WTC11 (cell line): ENCODE data around the gene ATXN7L2. TPM values are rescaled to one million over a fixed set of nuclear protein-coding genes. Genes with fewer than 3 reads are reported as not detected.

Source experiments
- ATAC-seq: fragments of 200-7000 bp; cut with Tn5 transposase; 2 replicates; pipeline ENCODE4 v1.10.0; 2021; ENCODE audit warnings: mild to moderate bottlenecking, moderate library complexity
- CTCF ChIA-PET: fragments of 300-600 bp; sonication (Branson Sonifier 250); formaldehyde crosslinking; loops from one replicate; lab custom pipeline; 2021; ENCODE audit warnings: antibody characterized with exemption; lab: Charles Lee
- POLR2A ChIA-PET: fragments of 350-600 bp; sonication (Branson Sonifier 250); formaldehyde crosslinking; loops from one replicate; lab custom pipeline; 2021; ENCODE audit warnings: antibody characterized with exemption; lab: Charles Lee
- DNase-seq: peaks from one replicate; pipeline ENCODE4 v3.0.0; 2021; ENCODE audit warnings: low spot score
- H3K27ac Mint-ChIP-seq: 2 replicates; pipeline ENCODE4 v1.8.0; 2021; ENCODE audit warnings: mixed read lengths
- H3K27me3 Mint-ChIP-seq: 2 replicates; pipeline ENCODE4 v1.8.0; 2021; ENCODE audit warnings: low read depth, mild to moderate bottlenecking, moderate library complexity, mixed read lengths
- H3K36me3 Mint-ChIP-seq: 2 replicates; pipeline ENCODE4 v1.8.0; 2021; ENCODE audit warnings: mixed read lengths
- H3K4me1 Mint-ChIP-seq: 2 replicates; pipeline ENCODE4 v1.8.0; 2022; ENCODE audit warnings: mixed read lengths
- H3K4me3 Mint-ChIP-seq: 2 replicates; pipeline ENCODE4 v1.8.0; 2021; ENCODE audit warnings: mild to moderate bottlenecking, moderate library complexity, mixed read lengths
- H3K9me3 Mint-ChIP-seq: 2 replicates; pipeline ENCODE4 v1.8.0; 2021; ENCODE audit warnings: mixed read lengths
- NR2C2 ChIP-seq: sonication (generic); formaldehyde crosslinking; IDR thresholded peaks from 2 replicates; pipeline ENCODE4 v1.8.0; 2022; ENCODE audit warnings: mild to moderate bottlenecking, missing genetic modification reagents
- NR3C1 ChIP-seq: sonication (generic); formaldehyde crosslinking; conservative IDR thresholded peaks from 2 replicates; pipeline ENCODE4 v1.8.1; 2023; ENCODE audit warnings: low read depth, mild to moderate bottlenecking, missing genetic modification reagents
- TCF7 ChIP-seq: sonication (generic); formaldehyde crosslinking; IDR thresholded peaks from 2 replicates; pipeline ENCODE4 v1.8.0; 2022; ENCODE audit warnings: mild to moderate bottlenecking, low read depth, missing genetic modification reagents, moderate library complexity
- ZBTB21 ChIP-seq: sonication (generic); formaldehyde crosslinking; IDR thresholded peaks from 2 replicates; pipeline ENCODE4 v1.8.1; 2023; ENCODE audit warnings: mild to moderate bottlenecking, missing genetic modification reagents, borderline replicate concordance
- total RNA-seq: library from RNA; stranded (reverse); gene quantifications from 3 replicates; pipeline ENCODE4 v1.2.3, GENCODE V29; 2021
- TF ChIP-seq, protein P1 (sequence below): sonication (generic); formaldehyde crosslinking; IDR thresholded peaks from 2 replicates; pipeline ENCODE4 v1.8.1; 2022; ENCODE audit warnings: mild to moderate bottlenecking, missing genetic modification reagents, moderate library complexity, borderline replicate concordance
- TF ChIP-seq, protein P2 (sequence below): fragments of 250-450 bp; sonication (Bioruptor Pico); IDR thresholded peaks from 2 replicates; pipeline ENCODE4 v1.9.0; 2021; ENCODE audit warnings: mild to moderate bottlenecking
- TF ChIP-seq, protein P3 (sequence below): sonication (generic); formaldehyde crosslinking; IDR thresholded peaks from 2 replicates; pipeline ENCODE4 v1.8.0; 2022; ENCODE audit warnings: mild to moderate bottlenecking, missing genetic modification reagents
- TF ChIP-seq, protein P4 (sequence below): fragments of 250-450 bp; sonication (Bioruptor Pico); IDR thresholded peaks from 2 replicates; pipeline ENCODE4 v2.1.2; 2022; ENCODE audit warnings: mild to moderate bottlenecking, moderate library complexity
- TF ChIP-seq, protein P5 (sequence below): sonication (generic); formaldehyde crosslinking; IDR thresholded peaks from 2 replicates; pipeline ENCODE4 v1.8.0; 2023; ENCODE audit warnings: missing genetic modification reagents, mild to moderate bottlenecking, borderline replicate concordance
- TF ChIP-seq, protein P6 (sequence below): sonication (generic); formaldehyde crosslinking; IDR thresholded peaks from 2 replicates; pipeline ENCODE4 v1.8.0; 2022; ENCODE audit warnings: mild to moderate bottlenecking, missing genetic modification reagents

Gene ATXN7L2
- total RNA-seq, 1 experiment from 2014 or later = 11.1 TPM

DNA sequence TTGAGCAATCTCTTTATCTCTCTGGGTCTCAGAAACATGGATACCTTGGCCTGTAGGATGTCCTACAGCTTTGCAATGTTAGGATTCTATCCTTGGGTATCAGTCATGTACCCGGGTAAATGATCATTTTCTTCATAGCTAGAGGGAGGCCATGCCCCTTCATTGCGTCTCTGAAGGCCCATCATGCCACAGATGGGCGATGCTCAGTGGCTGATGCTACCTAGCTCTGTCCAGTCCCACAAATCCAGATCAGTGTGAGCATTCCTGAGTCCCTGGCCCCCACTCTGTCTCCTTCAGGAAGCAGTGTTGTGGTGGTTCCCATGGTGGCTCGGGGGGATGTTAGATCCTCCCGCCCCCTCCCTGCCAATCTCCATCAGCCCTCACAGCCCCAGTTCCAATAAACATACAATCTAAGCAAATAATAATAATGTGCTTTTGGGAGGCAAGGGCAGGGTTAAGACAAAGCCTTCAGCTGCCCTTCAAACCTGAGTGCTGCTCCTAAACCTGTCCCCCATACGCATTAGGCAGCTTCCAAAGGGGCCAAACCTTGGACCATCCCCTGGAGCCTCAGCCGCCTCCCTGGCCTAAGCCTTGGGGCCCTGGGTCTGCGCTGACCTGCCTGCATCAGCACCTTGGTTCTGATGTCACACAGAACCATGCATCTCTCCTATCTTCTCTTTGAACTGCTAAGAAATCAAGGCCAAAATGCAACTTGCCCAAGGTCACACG is 55.3 kb downstream of the ATXN7L2 start:
- ChIA-PET CTCF (interaction anchor here (1.2 to 16.4 kb wide), 6 partner anchors 9 to 101 kb away, joined by 3 to 740 read pairs (median 5); partner anchors contain the start of genes CYB561D1 and GNAI3), POLR2A (interaction anchor here (2.1 kb wide), 1 partner anchor 10 kb away, joined by 5 read pairs; the partner anchor contains the start of gene GNAI3)
- H3K27me3 Mint-ChIP-seq = no peaks in the 10 kb centered on the region; the same call in none of the 2 replicates
- peaks cover 8% of the 10 kb centered on the region for H3K4me1 Mint-ChIP-seq
- DNase-seq (no peak), ATAC-seq (no peak)
- TF ChIP-seq ZBTB21 (CRISPR knock-in tag) (no peak), TCF7 (no peak), NR2C2 (CRISPR knock-in tag) (no peak)
- TF ChIP-seq, protein P1, sequence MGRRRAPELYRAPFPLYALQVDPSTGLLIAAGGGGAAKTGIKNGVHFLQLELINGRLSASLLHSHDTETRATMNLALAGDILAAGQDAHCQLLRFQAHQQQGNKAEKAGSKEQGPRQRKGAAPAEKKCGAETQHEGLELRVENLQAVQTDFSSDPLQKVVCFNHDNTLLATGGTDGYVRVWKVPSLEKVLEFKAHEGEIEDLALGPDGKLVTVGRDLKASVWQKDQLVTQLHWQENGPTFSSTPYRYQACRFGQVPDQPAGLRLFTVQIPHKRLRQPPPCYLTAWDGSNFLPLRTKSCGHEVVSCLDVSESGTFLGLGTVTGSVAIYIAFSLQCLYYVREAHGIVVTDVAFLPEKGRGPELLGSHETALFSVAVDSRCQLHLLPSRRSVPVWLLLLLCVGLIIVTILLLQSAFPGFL (CRISPR knock-in tag) = no peak
- H3K27ac Mint-ChIP-seq = no peak overlapping the region
- no peaks in the 10 kb centered on the region for H3K36me3 Mint-ChIP-seq
- no peaks in the 10 kb centered on the region for H3K9me3 Mint-ChIP-seq
- H3K4me3 Mint-ChIP-seq = no peak overlapping the region

DNA sequence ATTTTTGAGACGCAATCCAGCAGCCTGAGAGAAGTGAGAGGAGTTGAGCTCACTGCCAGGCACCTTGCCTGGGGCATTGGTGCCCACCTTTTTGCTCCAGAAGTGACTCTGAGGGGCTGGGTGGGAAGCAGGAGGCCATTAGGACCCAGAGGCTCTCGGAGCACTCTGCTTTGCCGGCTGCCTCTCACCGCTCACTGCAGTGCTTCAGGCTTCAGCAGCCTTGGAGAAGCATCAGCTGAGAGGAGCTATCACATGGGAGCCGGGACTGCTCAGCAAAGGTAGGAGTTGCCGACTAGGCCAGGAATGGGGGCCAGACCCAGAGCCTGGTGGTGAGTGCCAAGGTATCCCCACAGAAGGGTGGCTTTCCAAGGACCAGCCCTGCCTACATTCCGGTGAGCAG is 56.0 kb downstream of the ATXN7L2 start, which contains the start of gene GPR61:
GPR61 (plus strand) TSS at position 197 of the 400 bp plus-strand sequence. CDS start 3,151 bp downstream, outside the sequence.
- Mint-ChIP-seq H3K9me3 (no peaks in the 10 kb centered on the region), H3K4me3 (no peak within 1 kb of the TSS), H3K27ac (no peak within 1 kb of the TSS), H3K27me3 (no peaks in the 10 kb centered on the region; the same call in none of the 2 replicates), H3K4me1 (peaks cover 8% of the 10 kb centered on the region), H3K36me3 (no peaks in the 10 kb centered on the region)
- peak; percentile 83 for ATAC-seq
- DNase-seq = no peak
- TF ChIP-seq NR3C1 = no peak
- TF ChIP-seq, protein P2, sequence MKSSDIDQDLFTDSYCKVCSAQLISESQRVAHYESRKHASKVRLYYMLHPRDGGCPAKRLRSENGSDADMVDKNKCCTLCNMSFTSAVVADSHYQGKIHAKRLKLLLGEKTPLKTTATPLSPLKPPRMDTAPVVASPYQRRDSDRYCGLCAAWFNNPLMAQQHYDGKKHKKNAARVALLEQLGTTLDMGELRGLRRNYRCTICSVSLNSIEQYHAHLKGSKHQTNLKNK (CRISPR knock-in tag) = no peak
- TF ChIP-seq, protein P3, sequence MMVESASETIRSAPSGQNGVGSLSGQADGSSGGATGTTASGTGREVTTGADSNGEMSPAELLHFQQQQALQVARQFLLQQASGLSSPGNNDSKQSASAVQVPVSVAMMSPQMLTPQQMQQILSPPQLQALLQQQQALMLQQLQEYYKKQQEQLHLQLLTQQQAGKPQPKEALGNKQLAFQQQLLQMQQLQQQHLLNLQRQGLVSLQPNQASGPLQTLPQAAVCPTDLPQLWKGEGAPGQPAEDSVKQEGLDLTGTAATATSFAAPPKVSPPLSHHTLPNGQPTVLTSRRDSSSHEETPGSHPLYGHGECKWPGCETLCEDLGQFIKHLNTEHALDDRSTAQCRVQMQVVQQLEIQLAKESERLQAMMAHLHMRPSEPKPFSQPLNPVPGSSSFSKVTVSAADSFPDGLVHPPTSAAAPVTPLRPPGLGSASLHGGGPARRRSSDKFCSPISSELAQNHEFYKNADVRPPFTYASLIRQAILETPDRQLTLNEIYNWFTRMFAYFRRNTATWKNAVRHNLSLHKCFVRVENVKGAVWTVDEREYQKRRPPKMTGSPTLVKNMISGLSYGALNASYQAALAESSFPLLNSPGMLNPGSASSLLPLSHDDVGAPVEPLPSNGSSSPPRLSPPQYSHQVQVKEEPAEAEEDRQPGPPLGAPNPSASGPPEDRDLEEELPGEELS = no peak
- TF ChIP-seq, protein P4, sequence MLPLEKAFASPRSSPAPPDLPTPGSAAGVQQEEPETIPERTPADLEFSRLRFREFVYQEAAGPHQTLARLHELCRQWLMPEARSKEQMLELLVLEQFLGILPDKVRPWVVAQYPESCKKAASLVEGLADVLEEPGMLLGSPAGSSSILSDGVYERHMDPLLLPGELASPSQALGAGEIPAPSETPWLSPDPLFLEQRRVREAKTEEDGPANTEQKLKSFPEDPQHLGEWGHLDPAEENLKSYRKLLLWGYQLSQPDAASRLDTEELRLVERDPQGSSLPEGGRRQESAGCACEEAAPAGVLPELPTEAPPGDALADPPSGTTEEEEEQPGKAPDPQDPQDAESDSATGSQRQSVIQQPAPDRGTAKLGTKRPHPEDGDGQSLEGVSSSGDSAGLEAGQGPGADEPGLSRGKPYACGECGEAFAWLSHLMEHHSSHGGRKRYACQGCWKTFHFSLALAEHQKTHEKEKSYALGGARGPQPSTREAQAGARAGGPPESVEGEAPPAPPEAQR (CRISPR knock-in tag) = no peak
- TF ChIP-seq, protein P5, sequence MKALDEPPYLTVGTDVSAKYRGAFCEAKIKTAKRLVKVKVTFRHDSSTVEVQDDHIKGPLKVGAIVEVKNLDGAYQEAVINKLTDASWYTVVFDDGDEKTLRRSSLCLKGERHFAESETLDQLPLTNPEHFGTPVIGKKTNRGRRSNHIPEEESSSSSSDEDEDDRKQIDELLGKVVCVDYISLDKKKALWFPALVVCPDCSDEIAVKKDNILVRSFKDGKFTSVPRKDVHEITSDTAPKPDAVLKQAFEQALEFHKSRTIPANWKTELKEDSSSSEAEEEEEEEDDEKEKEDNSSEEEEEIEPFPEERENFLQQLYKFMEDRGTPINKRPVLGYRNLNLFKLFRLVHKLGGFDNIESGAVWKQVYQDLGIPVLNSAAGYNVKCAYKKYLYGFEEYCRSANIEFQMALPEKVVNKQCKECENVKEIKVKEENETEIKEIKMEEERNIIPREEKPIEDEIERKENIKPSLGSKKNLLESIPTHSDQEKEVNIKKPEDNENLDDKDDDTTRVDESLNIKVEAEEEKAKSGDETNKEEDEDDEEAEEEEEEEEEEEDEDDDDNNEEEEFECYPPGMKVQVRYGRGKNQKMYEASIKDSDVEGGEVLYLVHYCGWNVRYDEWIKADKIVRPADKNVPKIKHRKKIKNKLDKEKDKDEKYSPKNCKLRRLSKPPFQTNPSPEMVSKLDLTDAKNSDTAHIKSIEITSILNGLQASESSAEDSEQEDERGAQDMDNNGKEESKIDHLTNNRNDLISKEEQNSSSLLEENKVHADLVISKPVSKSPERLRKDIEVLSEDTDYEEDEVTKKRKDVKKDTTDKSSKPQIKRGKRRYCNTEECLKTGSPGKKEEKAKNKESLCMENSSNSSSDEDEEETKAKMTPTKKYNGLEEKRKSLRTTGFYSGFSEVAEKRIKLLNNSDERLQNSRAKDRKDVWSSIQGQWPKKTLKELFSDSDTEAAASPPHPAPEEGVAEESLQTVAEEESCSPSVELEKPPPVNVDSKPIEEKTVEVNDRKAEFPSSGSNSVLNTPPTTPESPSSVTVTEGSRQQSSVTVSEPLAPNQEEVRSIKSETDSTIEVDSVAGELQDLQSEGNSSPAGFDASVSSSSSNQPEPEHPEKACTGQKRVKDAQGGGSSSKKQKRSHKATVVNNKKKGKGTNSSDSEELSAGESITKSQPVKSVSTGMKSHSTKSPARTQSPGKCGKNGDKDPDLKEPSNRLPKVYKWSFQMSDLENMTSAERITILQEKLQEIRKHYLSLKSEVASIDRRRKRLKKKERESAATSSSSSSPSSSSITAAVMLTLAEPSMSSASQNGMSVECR = no peak
- TF ChIP-seq, protein P6, sequence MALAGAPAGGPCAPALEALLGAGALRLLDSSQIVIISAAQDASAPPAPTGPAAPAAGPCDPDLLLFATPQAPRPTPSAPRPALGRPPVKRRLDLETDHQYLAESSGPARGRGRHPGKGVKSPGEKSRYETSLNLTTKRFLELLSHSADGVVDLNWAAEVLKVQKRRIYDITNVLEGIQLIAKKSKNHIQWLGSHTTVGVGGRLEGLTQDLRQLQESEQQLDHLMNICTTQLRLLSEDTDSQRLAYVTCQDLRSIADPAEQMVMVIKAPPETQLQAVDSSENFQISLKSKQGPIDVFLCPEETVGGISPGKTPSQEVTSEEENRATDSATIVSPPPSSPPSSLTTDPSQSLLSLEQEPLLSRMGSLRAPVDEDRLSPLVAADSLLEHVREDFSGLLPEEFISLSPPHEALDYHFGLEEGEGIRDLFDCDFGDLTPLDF (CRISPR knock-in tag) = no peak
- ChIA-PET CTCF (interaction anchor here (1.2 to 16.4 kb wide), 4 partner anchors 9 to 100 kb away, joined by 4 to 740 read pairs (median 53); partner anchors contain the start of genes CYB561D1 and GNAI3), POLR2A (no interaction called here)
